Measurements from ENCODE around the gene FARS2. TPM values are rescaled to one million over a fixed set of nuclear protein-coding genes. Genes with fewer than 3 reads are reported as not detected.

The FARS2 gene
- total and polyA plus RNA-seq, 2 donors (not counting 3 experiments of a cell fraction or from before 2014, with no cell fraction given), result 20.2 to 20.5 TPM

GRCh38 chr6:5378331-5378730, 117.0 kb downstream of the FARS2 start:
- CTCF ChIA-PET, result interaction anchor here (2.4 to 4.8 kb wide), 2 partner anchors 236 to 321 kb away, joined by 14 to 173 read pairs; no protein-coding TSS in a partner anchor

More at GRCh38 chr6:5378331-5378730, 117.0 kb downstream of the FARS2 start:
- Histone ChIP-seq H3K27me3 (ENCODE audit: control insufficient read depth in 2 of 2, insufficient read depth in 2 of 2, low read length in 2 of 2) (no peaks in the 10 kb centered on the region), H4K20me1 (replicated peaks; ENCODE audit: control insufficient read depth, extremely low read depth, insufficient read depth, low read length) (no peaks in the 10 kb centered on the region), H3K4me2 (ENCODE audit: insufficient read depth, low read length) (no peak overlapping the region), H3K4me1 (ENCODE audit: control insufficient read depth, extremely low read depth, insufficient read depth, low read length) (no peaks in the 10 kb centered on the region), H3K9me3 (replicated peaks; ENCODE audit: control insufficient read depth, insufficient read depth, low read length) (no peaks in the 10 kb centered on the region), H3K4me3 (replicated peaks in 1 of 3; ENCODE audit: insufficient read depth in 1 of 3, low read depth in 1 of 3, low read length in 3 of 3) (no peak overlapping the region), H2AFZ (ENCODE audit: low read depth, low read length) (no peak overlapping the region), H3K9ac (replicated peaks; ENCODE audit: extremely low read depth, insufficient read depth, low read length) (no peak overlapping the region), H3K9me1 (replicated peaks; ENCODE audit: control insufficient read depth, extremely low read depth, insufficient read depth, low read length) (no peaks in the 10 kb centered on the region), H3K79me2 (ENCODE audit: control insufficient read depth, insufficient read depth, low read length) (no peaks in the 10 kb centered on the region), H3K27ac (ENCODE audit: insufficient read depth, low read depth, low read length) (no peak overlapping the region), H3K36me3 (ENCODE audit: control insufficient read depth in 2 of 2, extremely low read depth in 1 of 2, insufficient read depth in 2 of 2, low read length in 2 of 2) (no peaks in the 10 kb centered on the region)
- DNase-seq (ENCODE audit: low read depth, low spot score) (no peak), FAIRE-seq (no peak)
- BruUV-seq (replicated peaks), result no TSS peak
- dilution Hi-C loops (cut with MboI; ENCODE audit: extremely low pct_ligation_motif_present, low sequenced_read_pairs), result no loop called here
- TF ChIP-seq FOS (IDR thresholded peaks at IDR 0.05; ENCODE audit: borderline replicate concordance, insufficient read depth, low read length), result no peak
- TF ChIP-seq GATA2 (IDR thresholded peaks at IDR 0.05; ENCODE audit: insufficient read depth, insufficient read length, low read depth, low read length), result no peak
- TF ChIP-seq CTCF (IDR thresholded peaks at IDR 0.05; ENCODE audit: extremely low read depth in 1 of 2, insufficient read depth in 1 of 2, low read depth in 1 of 2, low read length in 2 of 2), result no peak
- TF ChIP-seq POLR2A (IDR thresholded peaks at IDR 0.05; ENCODE audit: low read depth, low read length), result no peak
- TF ChIP-seq POLR2AphosphoS5 (IDR thresholded peaks at IDR 0.05; ENCODE audit: insufficient read depth, low read depth, low read length), result no peak
- no peak for TF ChIP-seq MAX (IDR thresholded peaks at IDR 0.05; ENCODE audit: insufficient read depth, insufficient read length)
- no peak for TF ChIP-seq JUN (IDR thresholded peaks at IDR 0.05; ENCODE audit: borderline replicate concordance, insufficient read depth, insufficient read length, low read depth)
- no peak for TF ChIP-seq MYC (IDR thresholded peaks at IDR 0.05; ENCODE audit: low read depth, low read length)
- TF ChIP-seq EZH2 (IDR thresholded peaks at IDR 0.05; ENCODE audit: borderline replicate concordance, low read depth, low read length, severe bottlenecking), result no peak
- intact Hi-C loops (cut with micrococcal nuclease), result no loop called here
- POLR2A ChIA-PET, result no interaction called here
